Measurements from ENCODE around the gene GPX5. TPM values are rescaled to one million over a fixed set of nuclear protein-coding genes. Genes with fewer than 3 reads are reported as not detected.

Gene GPX5
- total RNA-seq, 2 donors from 2014 or later: 0.17 TPM; not detected in 1

DNA sequence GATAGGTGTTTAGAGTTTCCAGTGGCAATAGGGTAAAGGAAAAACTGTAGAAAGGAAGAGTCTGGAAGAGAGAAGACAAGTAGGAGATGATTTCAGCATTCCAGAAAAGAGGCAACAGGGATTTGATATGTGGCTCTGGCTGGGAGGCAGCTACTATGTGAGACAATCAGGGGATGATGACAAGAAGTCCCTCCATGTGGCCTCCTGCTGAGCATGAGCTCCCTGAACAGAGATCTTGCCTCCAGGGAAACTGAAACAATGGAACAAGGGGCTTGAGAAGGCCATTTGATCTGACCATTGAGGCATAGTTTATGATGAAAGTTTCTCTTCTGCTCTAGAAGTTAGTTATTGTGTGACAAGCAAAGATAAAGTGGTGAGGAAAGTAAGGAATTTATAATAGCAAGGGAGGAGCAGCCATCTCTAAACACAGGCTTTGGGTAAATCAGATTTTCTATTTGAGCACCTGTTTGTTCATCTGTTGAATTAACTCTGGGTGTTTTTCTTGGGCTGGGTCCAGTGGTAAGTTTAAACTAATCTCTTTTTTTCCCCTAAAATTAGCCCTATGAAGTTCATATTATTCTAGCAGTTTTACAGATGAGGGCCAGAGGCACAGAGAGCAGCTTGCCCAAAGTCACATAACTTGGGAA is 3.0 kb upstream of the GPX5 start:
- H3K4me1 ChIP-seq: no peaks in the 10 kb centered on the region
- H3K4me3 ChIP-seq: no peak overlapping the region
- intact Hi-C loops (cut with DNase I): no loop called here
- H3K27me3 ChIP-seq: no peaks in the 10 kb centered on the region
- DNase-seq: no peak
- no peak overlapping the region for H3K27ac ChIP-seq
- no peak overlapping the region for H3K9ac ChIP-seq (ENCODE audit: low read depth in 2 of 2, low read length in 2 of 2)
- no peaks in the 10 kb centered on the region for H3K9me3 ChIP-seq
- TF ChIP-seq, protein P1, sequence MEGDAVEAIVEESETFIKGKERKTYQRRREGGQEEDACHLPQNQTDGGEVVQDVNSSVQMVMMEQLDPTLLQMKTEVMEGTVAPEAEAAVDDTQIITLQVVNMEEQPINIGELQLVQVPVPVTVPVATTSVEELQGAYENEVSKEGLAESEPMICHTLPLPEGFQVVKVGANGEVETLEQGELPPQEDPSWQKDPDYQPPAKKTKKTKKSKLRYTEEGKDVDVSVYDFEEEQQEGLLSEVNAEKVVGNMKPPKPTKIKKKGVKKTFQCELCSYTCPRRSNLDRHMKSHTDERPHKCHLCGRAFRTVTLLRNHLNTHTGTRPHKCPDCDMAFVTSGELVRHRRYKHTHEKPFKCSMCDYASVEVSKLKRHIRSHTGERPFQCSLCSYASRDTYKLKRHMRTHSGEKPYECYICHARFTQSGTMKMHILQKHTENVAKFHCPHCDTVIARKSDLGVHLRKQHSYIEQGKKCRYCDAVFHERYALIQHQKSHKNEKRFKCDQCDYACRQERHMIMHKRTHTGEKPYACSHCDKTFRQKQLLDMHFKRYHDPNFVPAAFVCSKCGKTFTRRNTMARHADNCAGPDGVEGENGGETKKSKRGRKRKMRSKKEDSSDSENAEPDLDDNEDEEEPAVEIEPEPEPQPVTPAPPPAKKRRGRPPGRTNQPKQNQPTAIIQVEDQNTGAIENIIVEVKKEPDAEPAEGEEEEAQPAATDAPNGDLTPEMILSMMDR (IDR thresholded peaks at IDR 0.05): no peak
- no peaks in the 10 kb centered on the region for H3K36me3 ChIP-seq

DNA sequence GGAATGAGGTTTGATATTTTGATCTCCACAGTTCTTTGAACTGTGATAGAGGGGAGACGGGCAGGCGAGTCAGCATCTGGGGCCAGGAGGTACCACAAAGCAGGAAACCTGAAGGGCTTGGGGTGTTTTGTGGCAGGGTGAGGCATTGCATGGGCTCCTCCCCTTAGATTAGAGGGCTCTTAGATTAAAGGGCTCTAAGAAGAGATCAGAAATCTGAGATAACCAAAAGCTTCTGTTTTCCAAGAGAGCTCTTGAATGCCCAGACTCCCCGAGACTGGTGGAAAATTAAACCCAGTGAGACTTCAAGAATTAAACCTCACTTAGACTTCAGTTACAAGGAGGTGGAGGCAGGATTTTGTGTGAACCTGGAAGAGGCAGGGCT is 2.4 kb upstream of the GPX5 start:
- no peak overlapping the region for H3K4me3 ChIP-seq
- H3K9me3 ChIP-seq: no peaks in the 10 kb centered on the region
- TF ChIP-seq, protein P1 (IDR thresholded peaks at IDR 0.05): no peak
- no peaks in the 10 kb centered on the region for H3K27me3 ChIP-seq
- no peaks in the 10 kb centered on the region for H3K4me1 ChIP-seq
- no peak for DNase-seq
- H3K36me3 ChIP-seq: no peaks in the 10 kb centered on the region
- intact Hi-C loops (cut with DNase I): no loop called here
- H3K27ac ChIP-seq: no peak overlapping the region
- H3K9ac ChIP-seq (ENCODE audit: low read depth in 2 of 2, low read length in 2 of 2): no peak overlapping the region

DNA sequence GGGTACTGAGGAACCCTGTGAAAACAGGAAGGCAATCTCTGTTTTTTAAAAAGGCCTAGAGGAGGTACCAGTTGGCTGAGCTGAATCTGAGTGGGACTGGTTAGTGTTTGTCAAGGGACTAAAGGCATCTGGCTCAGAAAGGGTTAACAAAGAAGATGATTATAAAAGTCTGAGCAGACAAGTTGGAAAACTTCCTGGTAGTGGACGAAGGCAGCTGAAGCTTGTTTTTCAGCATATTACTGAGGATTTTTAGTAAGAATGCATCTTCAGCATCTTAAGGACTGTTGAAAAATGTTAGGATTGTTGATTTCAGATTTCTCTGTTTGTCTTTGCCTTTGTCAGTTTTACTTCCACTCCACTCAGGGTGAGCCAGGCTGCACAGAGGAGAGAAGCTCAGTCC is 5.1 kb downstream of the GPX5 start:
- H3K9me3 ChIP-seq: no peaks in the 10 kb centered on the region
- no peak overlapping the region for H3K9ac ChIP-seq (ENCODE audit: low read depth in 2 of 2, low read length in 2 of 2)
- H3K27ac ChIP-seq: no peak overlapping the region
- no peak for DNase-seq
- H3K4me3 ChIP-seq: no peak overlapping the region
- H3K4me1 ChIP-seq: no peaks in the 10 kb centered on the region
- intact Hi-C loops (cut with DNase I): no loop called here
- no peaks in the 10 kb centered on the region for H3K36me3 ChIP-seq
- no peaks in the 10 kb centered on the region for H3K27me3 ChIP-seq
- TF ChIP-seq, protein P1 (IDR thresholded peaks at IDR 0.05): no peak

DNA sequence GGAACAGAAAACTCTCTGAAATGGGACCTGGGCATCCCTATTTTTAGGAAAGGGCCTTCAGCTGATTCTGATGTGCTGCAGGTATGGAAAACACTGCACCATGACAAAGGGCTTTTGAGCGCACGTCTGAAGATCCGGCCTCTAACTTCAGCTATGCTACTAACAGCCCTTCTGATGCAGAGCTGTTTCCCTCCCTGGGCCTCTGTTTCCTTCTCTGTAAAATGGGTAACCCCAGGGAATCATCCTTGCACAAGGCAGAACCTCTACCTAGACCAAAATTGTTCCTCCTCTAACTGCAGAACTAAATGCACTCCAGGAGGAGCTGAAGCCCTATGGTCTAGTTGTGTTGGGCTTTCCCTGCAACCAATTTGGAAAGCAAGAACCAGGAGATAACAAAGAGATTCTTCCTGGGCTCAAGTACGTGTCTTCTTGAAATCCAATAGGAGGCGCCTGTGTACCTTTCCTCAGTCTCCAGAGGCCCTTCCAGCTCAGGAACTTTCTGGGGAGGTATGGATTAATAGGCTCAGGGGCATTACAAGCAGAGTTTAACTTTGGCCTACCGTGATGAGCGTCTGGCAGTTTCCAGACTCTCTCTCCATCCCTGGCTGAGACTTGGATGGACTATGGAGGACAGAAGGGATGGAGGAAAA is 5.9 kb downstream of the GPX5 start:
- Histone ChIP-seq H3K4me3 (no peak overlapping the region), H3K36me3 (no peaks in the 10 kb centered on the region), H3K4me1 (no peaks in the 10 kb centered on the region), H3K27me3 (no peaks in the 10 kb centered on the region), H3K27ac (no peak overlapping the region), H3K9me3 (no peaks in the 10 kb centered on the region), H3K9ac (ENCODE audit: low read depth in 2 of 2, low read length in 2 of 2) (no peak overlapping the region)
- intact Hi-C loops (cut with DNase I): no loop called here
- DNase-seq: no peak
- TF ChIP-seq, protein P1 (IDR thresholded peaks at IDR 0.05): no peak

DNA sequence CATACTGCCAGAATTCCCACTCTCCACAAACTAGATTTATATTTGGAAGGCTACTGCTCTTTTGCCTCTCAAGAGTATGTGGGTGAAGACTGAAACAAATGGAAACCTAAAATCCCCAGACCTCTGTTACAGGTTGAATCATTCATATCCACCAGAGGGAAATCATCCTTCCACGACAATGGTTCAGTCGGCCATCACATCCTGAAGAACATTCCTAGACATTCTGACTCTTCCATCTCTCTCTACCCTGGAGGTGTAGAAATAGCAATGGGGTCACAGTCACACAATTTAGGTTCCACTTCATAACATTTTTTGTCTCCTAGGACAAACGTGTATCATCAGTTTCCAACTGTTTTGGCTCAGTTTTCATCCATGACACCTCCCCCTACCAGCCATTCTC is 8.6 kb downstream of the GPX5 start:
- intact Hi-C loops (cut with DNase I): no loop called here
- no peak overlapping the region for H3K9ac ChIP-seq (ENCODE audit: low read depth in 2 of 2, low read length in 2 of 2)
- H3K4me1 ChIP-seq: no peaks in the 10 kb centered on the region
- TF ChIP-seq, protein P1 (IDR thresholded peaks at IDR 0.05): no peak
- H3K27ac ChIP-seq: no peak overlapping the region
- H3K36me3 ChIP-seq: no peaks in the 10 kb centered on the region
- no peak overlapping the region for H3K4me3 ChIP-seq
- no peaks in the 10 kb centered on the region for H3K27me3 ChIP-seq
- no peaks in the 10 kb centered on the region for H3K9me3 ChIP-seq
- no peak for DNase-seq

Measured in colonic mucosa (tissue), 4 donors.